ENCODE measurements around the gene SRP9.
"Not testable (repeated sequence)": the region's sequence is repeated elsewhere in the genome, so short reads cannot be mapped to it uniquely, and the experiment has no call there.

The SRP9 gene

GRCh38 chr1:225757927-225758656, 19.5 kb upstream of the SRP9 start:
- no peak for DNase-seq

- DNase-seq, result not testable (repeated sequence)
Measured at GRCh38 chr1:225759972-225760371, 17.7 kb upstream of the SRP9 start.

GRCh38 chr1:225760531-225760930, 17.1 kb upstream of the SRP9 start:
- DNase-seq, result no peak

- not testable (repeated sequence) for DNase-seq
Measured at GRCh38 chr1:225761395-225761794, 16.2 kb upstream of the SRP9 start.

GRCh38 chr1:225762002-225762441, 15.6 kb upstream of the SRP9 start:
- DNase-seq, result peak; percentile 32

- no peak for DNase-seq
Measured at GRCh38 chr1:225762444-225762843, 15.2 kb upstream of the SRP9 start.

GRCh38 chr1:225763716-225764548, 13.7 kb upstream of the SRP9 start:
- no peak for DNase-seq

GRCh38 chr1:225765982-225766674, 11.5 kb upstream of the SRP9 start:
- no peak for DNase-seq

GRCh38 chr1:225766967-225767633, 10.5 kb upstream of the SRP9 start:
- peak; percentile 32 for DNase-seq

GRCh38 chr1:225767634-225768540, 9.7 kb upstream of the SRP9 start:
- no peak for DNase-seq

GRCh38 chr1:225768662-225769426, 8.8 kb upstream of the SRP9 start:
- peak; percentile 73 for DNase-seq

GRCh38 chr1:225769687-225770086, 7.9 kb upstream of the SRP9 start:
- no peak for DNase-seq

GRCh38 chr1:225770561-225771248, 6.9 kb upstream of the SRP9 start:
- DNase-seq, result no peak

GRCh38 chr1:225771661-225772322, 5.8 kb upstream of the SRP9 start:
- no peak for DNase-seq

- peak; percentile 24 for DNase-seq
Measured at GRCh38 chr1:225772323-225772768, 5.3 kb upstream of the SRP9 start.

- no peak for DNase-seq
Measured at GRCh38 chr1:225772848-225773247, 4.8 kb upstream of the SRP9 start.

- no peak for DNase-seq
Measured at GRCh38 chr1:225774281-225775147, 3.1 kb upstream of the SRP9 start.

GRCh38 chr1:225776294-225776693, 1.3 kb upstream of the SRP9 start:
- DNase-seq, result no peak
